CD4-positive, alpha-beta T cell treated with Interleukin-10 for 1 hour (primary cell): ENCODE data around the gene BMPER.

ENCODE experiments used
- DNase-seq: peaks from one replicate; pipeline ENCODE4 v3.0.0-alpha.2; 2020

The BMPER gene

DNA sequence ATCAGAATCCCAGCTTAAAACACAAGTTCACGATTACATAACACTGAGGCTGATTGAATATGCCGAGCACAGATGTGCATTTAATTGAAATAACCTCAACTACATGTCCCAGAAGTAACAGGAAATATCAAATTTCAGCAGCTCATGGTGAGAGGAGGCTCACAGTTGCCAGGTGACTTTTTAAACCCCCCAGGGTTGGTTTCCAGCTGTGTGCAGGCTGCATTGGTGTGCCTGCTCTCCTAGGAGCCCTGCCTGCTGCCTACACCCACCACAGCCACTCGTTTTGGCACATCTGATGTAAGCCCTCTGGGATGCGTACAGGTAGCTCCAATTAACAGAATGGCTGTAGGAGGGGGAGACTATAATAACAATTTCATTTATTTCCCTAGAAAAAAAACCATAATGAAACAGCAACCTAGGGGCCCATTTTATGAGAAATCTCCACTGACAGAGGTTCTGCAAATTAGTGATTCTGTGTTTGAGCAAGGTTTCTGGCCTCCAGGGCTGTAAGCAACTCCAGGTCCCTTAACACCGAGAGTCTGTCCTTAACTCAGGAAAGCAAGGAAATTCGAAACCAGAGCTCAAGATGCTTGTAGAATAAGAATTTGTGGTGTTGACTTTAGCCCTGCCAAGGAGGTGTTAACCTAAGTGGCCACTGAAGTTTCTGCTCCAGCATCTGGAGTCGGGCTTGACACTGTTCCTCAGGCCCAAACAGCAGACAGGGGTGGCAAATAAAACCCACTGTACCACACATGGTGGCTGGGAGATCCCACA lies 161.9 kb downstream of the BMPER start:
- no peak for DNase-seq

DNA sequence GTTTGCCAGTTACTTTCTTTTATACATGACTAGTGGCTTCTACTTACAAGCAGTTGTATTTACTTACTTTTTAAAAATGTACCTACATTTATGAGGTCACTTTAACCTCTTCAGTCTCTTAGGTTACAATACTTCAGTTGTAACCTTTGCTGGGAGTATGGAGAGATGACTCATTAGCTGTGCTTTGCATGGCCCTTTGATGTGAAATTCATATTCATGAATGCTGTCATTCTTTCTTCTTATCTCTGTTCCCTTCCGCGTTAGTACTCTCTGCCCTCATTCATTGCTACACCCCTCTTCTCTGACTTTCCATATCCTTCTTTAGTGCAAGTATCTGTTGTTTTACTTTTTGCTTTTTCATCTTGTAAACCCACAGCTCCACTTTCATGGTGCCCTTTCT lies 164.3 kb downstream of the BMPER start:
- no peak for DNase-seq

GRCh38 chr7:34070511-34071323 lies 165.4 kb downstream of the BMPER start:
- DNase-seq: no peak

GRCh38 chr7:34073676-34074075 lies 168.3 kb downstream of the BMPER start:
- DNase-seq: no peak

DNA sequence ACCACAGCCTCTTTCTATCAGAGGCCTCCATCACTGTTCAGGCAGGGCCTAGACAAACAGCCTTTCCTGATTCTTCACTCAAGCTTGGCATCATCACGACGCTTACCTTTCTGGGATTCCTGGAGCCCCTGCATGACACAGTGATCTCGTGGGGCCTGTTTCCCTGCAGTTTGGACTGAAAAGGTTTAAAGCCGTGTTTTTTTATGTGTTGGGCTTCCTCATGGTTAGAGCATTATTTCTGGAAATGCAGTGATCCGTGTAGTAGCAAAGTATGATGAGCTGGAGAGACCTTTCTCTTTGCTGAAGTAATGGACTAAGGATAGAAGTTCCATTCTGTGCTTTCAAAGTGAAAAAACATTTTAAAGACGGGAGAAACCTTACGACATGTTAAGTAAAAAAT lies 169.1 kb downstream of the BMPER start:
- no peak for DNase-seq

DNA sequence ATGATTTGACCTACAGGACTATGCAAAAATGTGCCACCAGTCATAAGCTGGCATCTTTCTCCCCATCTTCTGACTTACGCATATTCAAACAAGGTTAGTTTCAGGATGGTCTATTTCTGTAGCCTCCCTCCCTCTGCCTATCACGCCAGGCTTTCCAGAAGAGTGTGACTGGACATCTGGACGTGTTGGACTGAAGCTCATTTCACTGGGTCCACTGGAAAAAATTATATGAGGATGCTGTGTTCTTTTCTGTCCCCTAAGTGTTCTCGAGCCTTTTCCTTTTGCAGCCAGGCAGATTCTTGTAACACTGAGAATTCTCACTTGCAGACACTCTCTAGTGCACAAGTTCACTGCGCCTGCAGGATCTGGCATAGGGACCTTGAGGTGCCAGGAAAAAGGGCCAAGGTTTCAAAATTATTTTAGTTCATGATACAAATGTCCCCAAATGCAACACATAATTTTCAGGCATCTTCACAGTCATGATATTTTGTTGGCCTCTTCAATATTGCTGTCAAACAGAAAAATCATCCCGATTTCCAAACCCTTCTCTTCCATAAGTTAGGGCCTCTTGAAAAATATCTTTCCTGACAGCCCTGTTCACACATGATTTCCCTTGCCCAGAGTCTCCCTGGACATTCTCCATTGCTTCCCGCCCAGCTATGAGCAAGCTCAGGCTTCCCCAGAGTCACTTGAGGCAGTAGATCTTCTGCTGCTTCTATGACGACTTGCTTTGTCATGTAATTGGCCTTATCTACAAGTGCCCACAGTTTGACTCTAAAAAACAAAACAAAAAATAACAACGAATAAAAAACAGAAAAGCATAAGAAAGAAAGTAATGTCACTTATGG lies 170.4 kb downstream of the BMPER start:
- DNase-seq: no peak

DNA sequence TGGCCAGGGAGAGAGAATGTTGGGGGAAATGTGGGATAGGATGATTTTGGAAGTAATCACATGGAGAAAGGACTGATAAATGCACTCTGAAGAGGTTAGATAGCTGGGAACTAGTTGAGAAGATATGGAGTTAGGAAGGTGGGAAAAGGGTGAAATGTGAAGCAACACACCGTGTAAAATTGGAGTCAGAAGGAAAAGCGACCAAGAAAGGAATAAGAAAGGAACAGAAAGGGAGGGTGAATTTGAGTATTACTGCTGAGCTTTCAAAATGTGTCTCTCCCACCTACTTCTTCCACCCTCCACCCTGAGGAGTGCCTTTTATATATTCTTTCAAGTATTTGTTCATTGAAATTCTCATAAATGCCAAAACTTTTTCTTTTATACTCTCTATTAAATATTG lies 171.8 kb downstream of the BMPER start:
- DNase-seq: no peak

- DNase-seq: no peak
Observed at GRCh38 chr7:34078864-34079263, 173.5 kb downstream of the BMPER start.

DNA sequence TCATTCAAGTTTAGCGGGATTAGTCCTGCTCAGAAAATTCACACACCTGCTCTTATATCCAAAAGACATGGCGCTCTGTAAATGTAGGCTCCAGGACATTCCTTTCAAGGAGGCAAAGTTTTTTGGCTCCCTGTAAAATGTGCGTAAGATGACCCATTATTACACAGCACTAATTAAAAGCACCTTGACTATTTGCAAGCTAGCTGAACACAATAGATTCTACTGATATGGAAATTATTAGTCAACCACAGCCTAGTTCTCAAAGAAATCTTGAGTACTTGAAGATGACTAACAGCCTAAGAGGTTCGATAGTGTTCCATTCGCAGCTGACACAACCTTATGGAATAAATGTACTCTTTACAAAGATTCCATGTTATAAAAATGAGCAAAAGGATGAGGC lies 175.2 kb downstream of the BMPER start:
- no peak for DNase-seq

- no peak for DNase-seq
Observed at GRCh38 chr7:34081935-34082334, 176.6 kb downstream of the BMPER start.

DNA sequence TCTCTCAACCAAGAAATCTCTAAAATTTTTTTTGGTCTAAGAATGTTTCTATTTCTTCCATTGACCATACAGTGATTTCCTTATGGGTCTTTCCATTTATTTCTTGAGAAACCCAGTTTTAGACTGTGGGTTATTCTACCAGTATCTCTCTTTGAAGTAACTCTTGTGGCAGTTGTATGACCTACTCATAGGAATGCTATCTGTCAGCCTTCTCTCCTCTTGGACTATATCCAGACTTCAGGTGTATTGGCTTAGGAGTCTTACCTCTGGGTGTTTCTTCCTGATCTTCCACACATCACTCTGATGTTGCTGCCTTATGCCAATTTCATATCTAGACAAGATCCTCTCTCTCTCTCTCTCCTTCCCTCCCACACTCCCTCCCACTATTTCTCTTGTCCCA lies 178.1 kb downstream of the BMPER start:
- no peak for DNase-seq

DNA sequence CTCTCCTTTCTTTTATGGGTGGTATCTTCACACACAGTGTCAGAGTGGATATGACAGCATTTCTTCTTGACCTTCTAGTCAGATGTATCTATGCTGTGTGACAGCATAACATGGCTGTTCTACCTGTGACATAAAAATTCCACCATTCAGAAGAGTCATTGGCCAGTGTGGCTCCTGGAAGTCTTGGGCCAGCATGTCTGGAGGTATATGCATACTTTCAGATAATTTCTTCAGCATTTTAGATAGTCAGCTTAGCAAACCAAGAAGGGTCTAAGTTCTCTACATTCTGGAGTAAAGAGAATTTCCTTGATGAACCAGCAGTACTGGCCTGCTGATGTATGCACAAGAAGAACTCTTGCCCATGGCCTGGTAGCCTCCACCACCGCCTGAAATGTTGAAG lies 179.3 kb downstream of the BMPER start:
- no peak for DNase-seq

DNA sequence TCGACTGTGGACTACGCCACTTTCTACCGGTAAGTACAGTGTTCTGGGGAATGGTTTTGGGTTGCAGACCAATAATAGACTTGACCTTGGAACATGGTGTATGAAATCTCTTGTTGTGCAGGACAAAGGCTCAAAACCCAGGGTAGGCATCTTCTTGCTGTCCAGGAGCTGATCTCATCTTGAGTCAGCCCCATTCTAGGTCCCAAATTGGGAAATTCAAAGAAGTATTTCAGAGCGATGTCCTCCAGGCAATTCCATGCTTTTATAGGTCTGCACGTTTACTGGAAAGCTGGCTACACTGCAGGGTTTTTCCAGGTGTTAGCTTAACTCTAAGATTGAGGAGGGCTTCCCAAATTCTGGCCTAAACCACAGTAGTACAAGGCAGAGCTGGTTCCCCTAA lies 180.7 kb downstream of the BMPER start:
- no peak for DNase-seq

GRCh38 chr7:34086981-34087380 lies 181.6 kb downstream of the BMPER start:
- no peak for DNase-seq

- no peak for DNase-seq
Observed at GRCh38 chr7:34087892-34088891, 182.9 kb downstream of the BMPER start.

DNA sequence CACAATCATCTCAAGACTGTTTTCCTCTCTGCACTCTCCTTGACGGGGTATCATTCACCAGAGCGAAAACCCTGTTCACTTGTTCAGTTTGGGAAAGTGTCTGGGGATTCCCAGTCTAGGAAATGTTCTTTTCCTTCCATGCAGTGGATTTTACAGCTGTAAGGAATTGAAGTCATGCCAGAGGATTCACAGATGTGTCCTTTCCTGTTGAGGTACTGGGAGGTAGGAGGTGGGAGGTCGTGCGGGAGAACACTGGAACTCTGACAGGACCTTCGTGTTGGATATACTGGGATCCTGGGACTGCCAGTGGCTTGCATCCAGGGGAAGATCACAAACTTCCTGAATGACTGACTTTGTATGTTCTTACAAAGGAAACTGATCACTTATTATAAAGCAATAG lies 185.5 kb downstream of the BMPER start:
- no peak for DNase-seq

DNA sequence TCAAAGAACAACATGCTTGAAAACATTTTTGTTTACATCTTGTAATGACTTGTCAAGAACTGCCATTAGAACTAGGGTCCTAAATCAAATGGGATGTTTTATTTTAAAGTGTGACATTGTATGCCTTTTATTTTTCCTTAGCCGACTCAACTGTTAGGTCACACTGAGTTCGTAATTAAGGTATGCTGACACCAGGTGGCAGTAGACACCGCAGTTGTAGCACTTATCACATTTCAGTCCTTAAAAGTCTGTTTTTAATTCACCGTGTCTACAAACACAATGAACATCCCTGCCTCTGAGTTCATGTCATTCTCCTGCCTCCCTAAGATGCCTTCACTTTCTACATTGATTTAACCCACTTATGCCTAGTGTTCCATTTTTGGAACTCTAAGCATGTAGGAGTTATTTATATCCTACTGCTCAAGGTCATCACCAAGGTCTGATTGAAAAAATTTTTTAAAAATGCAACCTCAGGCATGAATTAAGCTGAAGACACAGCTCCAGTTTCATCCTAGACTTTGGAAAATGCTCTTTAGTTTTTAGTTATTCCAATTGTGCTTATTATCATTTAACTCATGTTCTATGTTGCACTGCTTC lies 186.1 kb downstream of the BMPER start:
- peak; percentile 7 for DNase-seq

DNA sequence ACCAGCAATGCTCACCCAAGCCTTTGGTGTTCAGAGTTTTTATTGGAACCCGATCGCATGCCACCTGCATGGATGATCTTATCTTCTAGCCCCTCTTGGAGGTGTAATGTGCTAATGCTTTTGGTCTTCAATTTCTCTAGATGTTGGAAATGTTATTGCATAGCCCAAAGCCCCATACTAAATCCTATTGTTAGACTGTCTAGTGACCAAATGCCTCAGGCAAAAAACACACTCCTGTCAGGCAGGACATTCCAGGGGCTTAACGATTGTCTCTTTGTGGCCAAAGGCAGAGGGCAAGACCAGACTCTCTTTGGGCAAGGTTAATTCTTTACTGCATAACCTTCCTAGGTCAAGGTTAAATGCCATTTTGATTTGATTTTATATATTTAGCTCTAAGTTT lies 187.9 kb downstream of the BMPER start:
- DNase-seq: no peak

DNA sequence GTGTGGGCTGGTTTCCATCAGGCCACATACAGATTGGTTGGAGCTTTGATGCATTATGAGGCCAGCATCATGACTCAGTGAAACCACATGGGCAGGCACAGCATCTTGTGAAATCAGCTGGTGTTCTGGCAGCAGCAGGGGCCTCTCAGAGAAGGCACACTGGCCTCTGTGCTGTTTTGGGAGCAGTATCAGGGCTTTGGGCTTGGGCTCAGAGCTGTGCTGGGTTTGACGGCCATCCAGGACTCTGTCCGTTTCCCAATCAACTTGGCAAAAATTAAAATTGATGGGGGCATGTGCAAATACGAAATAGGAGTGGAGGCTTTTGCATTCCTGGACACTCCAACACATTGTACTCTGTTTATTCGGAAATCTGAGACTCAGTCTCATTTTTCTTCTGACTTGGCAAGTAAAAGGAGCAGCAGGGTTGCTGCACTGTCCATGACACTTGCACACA lies 190.9 kb downstream of the BMPER start:
- DNase-seq: no peak

- no peak for DNase-seq
Observed at GRCh38 chr7:34096777-34097176, 191.4 kb downstream of the BMPER start.

GRCh38 chr7:34100661-34101060 lies 195.3 kb downstream of the BMPER start:
- DNase-seq: no peak

DNA sequence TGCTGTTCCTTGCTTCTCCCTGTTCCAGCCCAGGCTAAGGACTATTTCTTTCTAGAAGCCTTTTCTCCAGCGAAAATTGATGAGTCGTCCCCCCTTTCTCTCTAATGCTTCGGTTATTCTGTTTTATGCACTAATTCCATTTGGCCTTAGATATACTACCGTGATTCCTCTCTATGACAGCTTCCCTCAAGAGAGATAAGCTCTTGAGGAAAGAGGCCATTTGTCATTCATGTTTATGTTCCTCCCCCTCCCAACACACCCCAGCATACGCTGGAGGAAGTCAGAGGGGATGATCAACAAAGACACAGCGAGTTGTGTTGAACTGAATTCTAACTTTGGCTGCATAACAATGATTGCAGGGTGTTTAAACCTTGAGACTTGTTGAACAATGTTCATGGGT lies 198.8 kb downstream of the BMPER start:
- DNase-seq: no peak
